K562 (cell line): ENCODE data around the gene MBD6. TPM values are rescaled to one million over a fixed set of nuclear protein-coding genes. Genes with fewer than 3 reads are reported as not detected.
A peak's percentile ranks its signal among the peaks of the same experiment; 100 is the strongest.

Source experiments
- CREBBP ChIP-seq: IDR thresholded peaks from one replicate; pipeline ENCODE4 v1.6.1; 2012; ENCODE audit warnings: low read depth, mild to moderate bottlenecking, control low read depth, inconsistent platforms, low read length
- ERF ChIP-seq: fragments of 450-650 bp; formaldehyde crosslinking; IDR thresholded peaks from 2 replicates; pipeline ENCODE4 v1.4.0; 2020; ENCODE audit warnings: mild to moderate bottlenecking, mixed read lengths
- FOXA3 ChIP-seq, 2 experiments: fragments of 450-650 bp in 1 of 2; sonication (generic) in 1 of 2; formaldehyde crosslinking; IDR thresholded peaks in 1 of 2; conservative IDR thresholded peaks in 1 of 2; 2 replicates each; pipeline versions ENCODE4 v1.4.0 to v1.8.0; 2020 to 2022; ENCODE audit warnings: mild to moderate bottlenecking in 2 of 2, missing genetic modification reagents in 1 of 2
- GATAD2A ChIP-seq: fragments of 450-650 bp; IDR thresholded peaks from 2 replicates; pipeline ENCODE4 v1.6.1; 2017
- HDAC1 ChIP-seq, 2 experiments: fragments of 450-650 bp; IDR thresholded peaks; 2 replicates each; pipeline ENCODE4 v1.6.1; 2016 to 2017; ENCODE audit warnings: inconsistent platforms in 1 of 2, mild to moderate bottlenecking in 1 of 2, moderate library complexity in 1 of 2
- NCOA1 ChIP-seq: fragments of 450-650 bp; IDR thresholded peaks from 2 replicates; pipeline ENCODE4 v1.6.1; 2016; ENCODE audit warnings: low read depth
- NFE2L1 ChIP-seq: fragments of 450-650 bp; IDR thresholded peaks from 2 replicates; pipeline ENCODE4 v1.6.1; 2016; ENCODE audit warnings: missing genetic modification characterization, low read depth, mild to moderate bottlenecking, missing compliant biosample characterization, moderate library complexity, borderline replicate concordance
- NFXL1 ChIP-seq: fragments of 450-650 bp; formaldehyde crosslinking; IDR thresholded peaks from 2 replicates; pipeline ENCODE4 v1.4.0; 2021; ENCODE audit warnings: mild to moderate bottlenecking
- PCBP1 ChIP-seq: fragments of 200-400 bp; formaldehyde crosslinking; IDR thresholded peaks from 2 replicates; pipeline ENCODE4 v1.6.1; 2018; ENCODE audit warnings: mild to moderate bottlenecking, low read depth, low read length; ENCODE audit not compliant: poor library complexity, severe bottlenecking
- PHB2 ChIP-seq: fragments of 450-650 bp; IDR thresholded peaks from 2 replicates; pipeline ENCODE4 v1.6.1; 2017; ENCODE audit warnings: low read depth
- SETDB1 ChIP-seq: IDR thresholded peaks from one replicate; pipeline ENCODE4 v1.6.1; 2012; ENCODE audit warnings: low read length, control low read depth, inconsistent platforms
- TARDBP ChIP-seq: fragments of 450-650 bp; IDR thresholded peaks from 2 replicates; pipeline ENCODE4 v1.6.1; 2016
- TEAD4 ChIP-seq, 2 experiments: sonication (generic) in 1 of 2; formaldehyde crosslinking in 1 of 2; IDR thresholded peaks; 2 replicates each; pipeline versions ENCODE4 v1.6.1 to v1.8.0; 2012 to 2022; ENCODE audit warnings: borderline replicate concordance in 1 of 2, inconsistent platforms in 1 of 2, low read length in 1 of 2, mild to moderate bottlenecking in 1 of 2, missing genetic modification reagents in 1 of 2
- ZEB2 ChIP-seq: fragments of 450-650 bp; IDR thresholded peaks from 2 replicates; pipeline ENCODE4 v1.6.1; 2016
- ZNF174 ChIP-seq: fragments of 250-450 bp; sonication (Bioruptor Pico); IDR thresholded peaks from 2 replicates; pipeline ENCODE4 v1.4.0; 2020; ENCODE audit warnings: mild to moderate bottlenecking
- ZNF316 ChIP-seq: fragments of 450-650 bp; IDR thresholded peaks from 2 replicates; pipeline ENCODE4 v1.6.1; 2016
- ZNF431 ChIP-seq: sonication (generic); formaldehyde crosslinking; IDR thresholded peaks from 2 replicates; pipeline ENCODE4 v1.8.0; 2022; ENCODE audit warnings: mild to moderate bottlenecking, missing genetic modification reagents
- ZNF79 ChIP-seq: fragments of 250-450 bp; sonication (Bioruptor Pico); IDR thresholded peaks from 2 replicates; pipeline ENCODE4 v1.4.0; 2020; ENCODE audit warnings: low read depth, mild to moderate bottlenecking, moderate library complexity
- polyA plus RNA-seq, 8 experiments: library from polyadenylated mRNA; depleted of rRNA in 4 of 8; stranded (reverse) in 5 of 8; unstranded in 3 of 8; fragments of >200 nt; fragmentation: Nextera tagmentation in 2 of 8; fragmentation: Illumina TruSeq in 1 of 8; extraction: Ambion mirVana in 2 of 8; extraction: Trizol in 1 of 8; gene quantifications; 2 replicates each; pipeline versions ENCODE4 v1.2.1 to v1.2.3, GENCODE V29; 2011 to 2014; ENCODE audit warnings: inconsistent platforms in 1 of 8, missing spikeins in 1 of 8
- total RNA-seq, 7 experiments: library from RNA; depleted of rRNA in 6 of 7; stranded (reverse); fragments of >200 nt in 6 of 7; fragmentation: Illumina TruSeq in 2 of 7; extraction: Trizol in 2 of 7; gene quantifications; 2 replicates each; pipeline versions ENCODE4 v1.2.1 to v1.2.3, GENCODE V29; 2011 to 2021; ENCODE audit warnings: low replicate concordance in 1 of 7
- TF ChIP-seq, protein P1 (sequence below): sonication (generic); formaldehyde crosslinking; IDR thresholded peaks from 2 replicates; pipeline ENCODE4 v1.8.0; 2023; ENCODE audit warnings: mild to moderate bottlenecking, missing genetic modification reagents
- TF ChIP-seq, protein P2 (sequence below): sonication (generic); formaldehyde crosslinking; IDR thresholded peaks from 2 replicates; pipeline ENCODE4 v1.8.0; 2022; ENCODE audit warnings: mild to moderate bottlenecking, missing genetic modification reagents
- TF ChIP-seq, protein P3 (sequence below): fragments of 450-650 bp; formaldehyde crosslinking; IDR thresholded peaks from 2 replicates; pipeline ENCODE4 v1.4.0; 2020; ENCODE audit warnings: mild to moderate bottlenecking, moderate library complexity
- TF ChIP-seq, protein P4 (sequence below): fragments of 250-450 bp; sonication (Bioruptor Pico); IDR thresholded peaks from 2 replicates; pipeline ENCODE4 v1.8.0; 2021; ENCODE audit warnings: borderline replicate concordance, mild to moderate bottlenecking, moderate library complexity; ENCODE audit not compliant: poor library complexity, severe bottlenecking

Gene MBD6
- total and polyA plus RNA-seq, 9 of the 15 experiments (the other 6 are each of a cell fraction or from before 2014, with no cell fraction given): 2.0 to 54.8 (median 3.8) TPM

DNA sequence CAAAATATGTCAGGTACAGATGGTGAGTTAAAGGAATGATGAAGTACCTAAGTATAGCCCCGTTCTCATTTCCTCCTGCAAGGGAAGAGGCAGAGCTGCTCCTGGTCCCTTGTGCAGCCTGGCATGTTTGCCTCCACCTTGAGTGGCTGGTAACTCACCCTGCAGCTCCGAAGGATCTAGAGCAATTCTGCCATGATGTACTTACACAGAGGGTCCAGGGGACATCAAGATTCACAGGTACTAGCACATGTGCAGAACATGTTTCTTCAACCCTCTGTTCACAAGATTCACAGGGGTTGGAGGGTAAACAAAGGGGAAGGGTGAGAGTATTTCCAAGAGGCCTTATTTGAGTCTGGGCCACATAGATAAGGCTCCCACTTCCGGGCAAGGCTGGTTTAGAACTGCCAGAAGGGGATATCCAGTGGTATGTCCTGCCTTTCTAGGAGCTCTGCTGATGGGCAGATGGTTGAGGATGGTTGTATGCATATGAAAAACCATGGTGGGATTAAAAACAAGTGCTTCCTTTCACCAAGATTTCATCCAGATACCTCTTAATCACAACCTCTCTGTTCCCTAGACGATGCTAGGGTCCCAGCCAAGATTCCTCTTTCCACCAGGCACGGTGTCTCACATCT lies 16.6 kb downstream of the MBD6 start (continued):
- TF ChIP-seq NFXL1 (CRISPR knock-in tag) (no peak), SETDB1 (no peak), GATAD2A (peak; percentile 67; the same call in 1 of the 2 replicates), NFE2L1 (no peak), TEAD4 (IDR thresholded peaks at IDR 0.05; ENCODE audit: low read length) (peak; percentile 96), TEAD4 (CRISPR knock-in tag; IDR thresholded peaks at IDR 0.05; ENCODE audit: borderline replicate concordance) (no peak), PCBP1 (no peak), PHB2 (peak; percentile 55; the same call in 1 of the 2 replicates), TARDBP (peak; percentile 63; the same call in 1 of the 2 replicates), NCOA1 (peak; percentile 76; the same call in 1 of the 2 replicates), ZEB2 (peak; percentile 69; the same call in 1 of the 2 replicates), CREBBP (no peak), HDAC1 (IDR thresholded peaks at IDR 0.05) (peak in 1 of 2 experiments; percentile 82; a peak in 2 of 4 replicates), ERF (no peak), ZNF79 (CRISPR knock-in tag) (no peak), ZNF174 (CRISPR knock-in tag) (0 out of 2 replicates have a peak, but pooled peaks have one; percentile 22), ZNF431 (no peak), FOXA3 (CRISPR knock-in tag; conservative IDR thresholded peaks at IDR 0.05 in 1 of 2, IDR thresholded peaks at IDR 0.05 in 1 of 2) (peak; percentile 96 to 98), ZNF316 (no peak)
- TF ChIP-seq, protein P1, sequence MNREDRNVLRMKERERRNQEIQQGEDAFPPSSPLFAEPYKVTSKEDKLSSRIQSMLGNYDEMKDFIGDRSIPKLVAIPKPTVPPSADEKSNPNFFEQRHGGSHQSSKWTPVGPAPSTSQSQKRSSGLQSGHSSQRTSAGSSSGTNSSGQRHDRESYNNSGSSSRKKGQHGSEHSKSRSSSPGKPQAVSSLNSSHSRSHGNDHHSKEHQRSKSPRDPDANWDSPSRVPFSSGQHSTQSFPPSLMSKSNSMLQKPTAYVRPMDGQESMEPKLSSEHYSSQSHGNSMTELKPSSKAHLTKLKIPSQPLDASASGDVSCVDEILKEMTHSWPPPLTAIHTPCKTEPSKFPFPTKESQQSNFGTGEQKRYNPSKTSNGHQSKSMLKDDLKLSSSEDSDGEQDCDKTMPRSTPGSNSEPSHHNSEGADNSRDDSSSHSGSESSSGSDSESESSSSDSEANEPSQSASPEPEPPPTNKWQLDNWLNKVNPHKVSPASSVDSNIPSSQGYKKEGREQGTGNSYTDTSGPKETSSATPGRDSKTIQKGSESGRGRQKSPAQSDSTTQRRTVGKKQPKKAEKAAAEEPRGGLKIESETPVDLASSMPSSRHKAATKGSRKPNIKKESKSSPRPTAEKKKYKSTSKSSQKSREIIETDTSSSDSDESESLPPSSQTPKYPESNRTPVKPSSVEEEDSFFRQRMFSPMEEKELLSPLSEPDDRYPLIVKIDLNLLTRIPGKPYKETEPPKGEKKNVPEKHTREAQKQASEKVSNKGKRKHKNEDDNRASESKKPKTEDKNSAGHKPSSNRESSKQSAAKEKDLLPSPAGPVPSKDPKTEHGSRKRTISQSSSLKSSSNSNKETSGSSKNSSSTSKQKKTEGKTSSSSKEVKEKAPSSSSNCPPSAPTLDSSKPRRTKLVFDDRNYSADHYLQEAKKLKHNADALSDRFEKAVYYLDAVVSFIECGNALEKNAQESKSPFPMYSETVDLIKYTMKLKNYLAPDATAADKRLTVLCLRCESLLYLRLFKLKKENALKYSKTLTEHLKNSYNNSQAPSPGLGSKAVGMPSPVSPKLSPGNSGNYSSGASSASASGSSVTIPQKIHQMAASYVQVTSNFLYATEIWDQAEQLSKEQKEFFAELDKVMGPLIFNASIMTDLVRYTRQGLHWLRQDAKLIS (CRISPR knock-in tag): no peak; the same call in 1 of the 2 replicates
- TF ChIP-seq, protein P2, sequence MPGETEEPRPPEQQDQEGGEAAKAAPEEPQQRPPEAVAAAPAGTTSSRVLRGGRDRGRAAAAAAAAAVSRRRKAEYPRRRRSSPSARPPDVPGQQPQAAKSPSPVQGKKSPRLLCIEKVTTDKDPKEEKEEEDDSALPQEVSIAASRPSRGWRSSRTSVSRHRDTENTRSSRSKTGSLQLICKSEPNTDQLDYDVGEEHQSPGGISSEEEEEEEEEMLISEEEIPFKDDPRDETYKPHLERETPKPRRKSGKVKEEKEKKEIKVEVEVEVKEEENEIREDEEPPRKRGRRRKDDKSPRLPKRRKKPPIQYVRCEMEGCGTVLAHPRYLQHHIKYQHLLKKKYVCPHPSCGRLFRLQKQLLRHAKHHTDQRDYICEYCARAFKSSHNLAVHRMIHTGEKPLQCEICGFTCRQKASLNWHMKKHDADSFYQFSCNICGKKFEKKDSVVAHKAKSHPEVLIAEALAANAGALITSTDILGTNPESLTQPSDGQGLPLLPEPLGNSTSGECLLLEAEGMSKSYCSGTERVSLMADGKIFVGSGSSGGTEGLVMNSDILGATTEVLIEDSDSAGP (CRISPR knock-in tag): no peak
- TF ChIP-seq, protein P3, sequence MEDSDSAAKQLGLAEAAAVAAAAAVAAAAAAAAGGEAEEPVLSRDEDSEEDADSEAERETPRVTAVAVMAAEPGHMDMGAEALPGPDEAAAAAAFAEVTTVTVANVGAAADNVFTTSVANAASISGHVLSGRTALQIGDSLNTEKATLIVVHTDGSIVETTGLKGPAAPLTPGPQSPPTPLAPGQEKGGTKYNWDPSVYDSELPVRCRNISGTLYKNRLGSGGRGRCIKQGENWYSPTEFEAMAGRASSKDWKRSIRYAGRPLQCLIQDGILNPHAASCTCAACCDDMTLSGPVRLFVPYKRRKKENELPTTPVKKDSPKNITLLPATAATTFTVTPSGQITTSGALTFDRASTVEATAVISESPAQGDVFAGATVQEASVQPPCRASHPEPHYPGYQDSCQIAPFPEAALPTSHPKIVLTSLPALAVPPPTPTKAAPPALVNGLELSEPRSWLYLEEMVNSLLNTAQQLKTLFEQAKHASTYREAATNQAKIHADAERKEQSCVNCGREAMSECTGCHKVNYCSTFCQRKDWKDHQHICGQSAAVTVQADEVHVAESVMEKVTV (CRISPR knock-in tag): no peak
- TF ChIP-seq, protein P4, sequence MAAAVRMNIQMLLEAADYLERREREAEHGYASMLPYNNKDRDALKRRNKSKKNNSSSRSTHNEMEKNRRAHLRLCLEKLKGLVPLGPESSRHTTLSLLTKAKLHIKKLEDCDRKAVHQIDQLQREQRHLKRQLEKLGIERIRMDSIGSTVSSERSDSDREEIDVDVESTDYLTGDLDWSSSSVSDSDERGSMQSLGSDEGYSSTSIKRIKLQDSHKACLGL: no peak
